Progenitor cell of endocrine pancreas (in vitro differentiated cells): ENCODE results near the gene CAPG. TPM values are rescaled to one million over a fixed set of nuclear protein-coding genes. Genes with fewer than 3 reads are reported as not detected.
A peak's percentile ranks its signal among the peaks of the same experiment; 100 is the strongest.

Experiments used
- DNase-seq: peaks from one replicate; pipeline ENCODE4 v3.0.0; 2021; ENCODE audit warnings: low spot score; ENCODE audit not compliant: unreplicated experiment
- H3K27ac Mint-ChIP-seq: 2 replicates; pipeline ENCODE4 v1.8.0; 2021; ENCODE audit warnings: mild to moderate bottlenecking, moderate library complexity, mixed read lengths
- H3K27me3 Mint-ChIP-seq: 2 replicates; pipeline ENCODE4 v1.8.0; 2021; ENCODE audit warnings: mixed read lengths
- H3K36me3 Mint-ChIP-seq: 2 replicates; pipeline ENCODE4 v1.8.0; 2022; ENCODE audit warnings: mixed read lengths; ENCODE audit not compliant: insufficient read depth
- H3K4me1 Mint-ChIP-seq: 2 replicates; pipeline ENCODE4 v1.8.0; 2021; ENCODE audit warnings: low read depth, mixed read lengths
- H3K4me3 Mint-ChIP-seq: 2 replicates; pipeline ENCODE4 v1.8.0; 2021; ENCODE audit warnings: low read depth, mild to moderate bottlenecking, moderate library complexity, mixed read lengths
- H3K9me3 Mint-ChIP-seq: 2 replicates; pipeline ENCODE4 v1.8.0; 2021; ENCODE audit warnings: low read depth, mixed read lengths
- total RNA-seq: library from RNA; stranded (reverse); gene quantifications from 2 replicates; pipeline ENCODE4 v1.2.1, GENCODE V29; 2021
- TF ChIP-seq, protein P1 (sequence below): fragments of 200-600 bp; sonication (generic); IDR thresholded peaks from one replicate; pipeline ENCODE4 v1.5.0; 2021; ENCODE audit warnings: antibody characterized with exemption, mild to moderate bottlenecking; ENCODE audit not compliant: unreplicated experiment

Gene CAPG
- total RNA-seq, 1 donor from 2014 or later = 56.1 TPM

DNA sequence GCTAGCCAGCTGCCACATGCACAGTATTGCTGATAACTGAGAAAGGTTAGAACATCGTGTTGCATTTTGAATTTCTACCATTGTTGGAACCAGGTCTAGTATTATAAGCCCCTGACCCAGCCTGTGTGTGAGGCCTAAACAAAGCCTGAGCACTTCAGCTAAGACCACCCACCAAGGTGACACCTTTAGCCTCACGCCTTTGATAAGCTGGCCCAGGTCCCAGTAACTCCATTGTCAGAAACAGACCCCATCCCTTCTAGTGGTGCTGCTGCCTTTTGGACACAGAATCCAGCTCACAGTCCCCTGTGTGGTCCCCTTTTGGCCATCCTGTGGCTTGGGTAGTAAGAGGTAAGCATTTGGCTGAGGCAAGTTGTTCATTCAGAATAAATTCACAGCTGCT lies 54.0 kb downstream of the CAPG start:
- H3K27ac Mint-ChIP-seq = no peak overlapping the region
- no peak overlapping the region for H3K4me3 Mint-ChIP-seq
- H3K9me3 Mint-ChIP-seq = no peaks in the 10 kb centered on the region
- TF ChIP-seq, protein P1, sequence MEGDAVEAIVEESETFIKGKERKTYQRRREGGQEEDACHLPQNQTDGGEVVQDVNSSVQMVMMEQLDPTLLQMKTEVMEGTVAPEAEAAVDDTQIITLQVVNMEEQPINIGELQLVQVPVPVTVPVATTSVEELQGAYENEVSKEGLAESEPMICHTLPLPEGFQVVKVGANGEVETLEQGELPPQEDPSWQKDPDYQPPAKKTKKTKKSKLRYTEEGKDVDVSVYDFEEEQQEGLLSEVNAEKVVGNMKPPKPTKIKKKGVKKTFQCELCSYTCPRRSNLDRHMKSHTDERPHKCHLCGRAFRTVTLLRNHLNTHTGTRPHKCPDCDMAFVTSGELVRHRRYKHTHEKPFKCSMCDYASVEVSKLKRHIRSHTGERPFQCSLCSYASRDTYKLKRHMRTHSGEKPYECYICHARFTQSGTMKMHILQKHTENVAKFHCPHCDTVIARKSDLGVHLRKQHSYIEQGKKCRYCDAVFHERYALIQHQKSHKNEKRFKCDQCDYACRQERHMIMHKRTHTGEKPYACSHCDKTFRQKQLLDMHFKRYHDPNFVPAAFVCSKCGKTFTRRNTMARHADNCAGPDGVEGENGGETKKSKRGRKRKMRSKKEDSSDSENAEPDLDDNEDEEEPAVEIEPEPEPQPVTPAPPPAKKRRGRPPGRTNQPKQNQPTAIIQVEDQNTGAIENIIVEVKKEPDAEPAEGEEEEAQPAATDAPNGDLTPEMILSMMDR = no peak
- peaks cover 7% of the 10 kb centered on the region for H3K36me3 Mint-ChIP-seq
- peaks cover 15% of the 10 kb centered on the region for H3K4me1 Mint-ChIP-seq
- no peaks in the 10 kb centered on the region for H3K27me3 Mint-ChIP-seq
- DNase-seq = no peak

DNA sequence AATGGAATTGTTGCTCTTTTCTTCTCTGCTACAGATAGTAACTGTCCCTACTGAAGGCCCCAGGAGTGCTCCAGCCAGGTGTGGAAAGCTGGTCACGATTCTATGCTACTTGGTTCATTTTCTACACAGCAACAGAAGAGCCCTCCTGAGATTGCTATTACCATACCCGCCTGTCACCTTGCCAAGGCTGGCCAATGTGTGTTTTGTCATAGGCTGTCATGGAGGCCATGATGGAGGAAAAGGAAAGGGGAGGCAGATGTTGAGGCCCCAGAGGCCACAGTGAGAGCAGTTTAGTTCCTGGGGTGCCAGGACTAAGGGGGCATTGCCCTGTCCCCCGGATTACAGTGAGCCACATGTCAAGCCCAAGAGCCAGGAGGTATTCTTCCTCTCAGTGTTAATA lies 54.6 kb downstream of the CAPG start:
- TF ChIP-seq, protein P1 = no peak
- Mint-ChIP-seq H3K4me1 (peaks cover 15% of the 10 kb centered on the region), H3K36me3 (peaks cover 10% of the 10 kb centered on the region), H3K27ac (peak overlapping the region; percentile 79), H3K9me3 (no peaks in the 10 kb centered on the region), H3K27me3 (no peaks in the 10 kb centered on the region), H3K4me3 (peak overlapping the region; percentile 100)
- DNase-seq = no peak

DNA sequence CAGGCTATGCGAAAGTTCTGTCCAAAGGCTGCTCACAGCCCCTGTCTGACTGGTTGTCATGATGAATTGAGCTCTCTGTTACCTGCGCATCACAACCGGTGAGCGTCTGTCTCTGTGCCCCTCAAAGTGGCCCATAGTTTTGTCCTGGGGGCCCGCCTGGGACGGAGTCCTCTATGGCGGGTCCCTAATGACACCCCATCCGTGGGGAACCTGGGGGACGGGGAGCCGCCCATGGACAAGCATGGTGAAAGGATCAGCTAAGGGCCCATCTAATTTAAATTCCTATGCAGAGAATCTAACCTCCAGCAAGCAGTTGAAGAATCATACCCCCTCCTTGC lies 55.1 kb downstream of the CAPG start:
- Mint-ChIP-seq H3K4me1 (peaks cover 15% of the 10 kb centered on the region), H3K27me3 (no peaks in the 10 kb centered on the region), H3K9me3 (no peaks in the 10 kb centered on the region), H3K4me3 (peak overlapping the region; percentile 100), H3K27ac (peak overlapping the region; percentile 98), H3K36me3 (peaks cover 13% of the 10 kb centered on the region)
- TF ChIP-seq, protein P1 = no peak
- DNase-seq = no peak

DNA sequence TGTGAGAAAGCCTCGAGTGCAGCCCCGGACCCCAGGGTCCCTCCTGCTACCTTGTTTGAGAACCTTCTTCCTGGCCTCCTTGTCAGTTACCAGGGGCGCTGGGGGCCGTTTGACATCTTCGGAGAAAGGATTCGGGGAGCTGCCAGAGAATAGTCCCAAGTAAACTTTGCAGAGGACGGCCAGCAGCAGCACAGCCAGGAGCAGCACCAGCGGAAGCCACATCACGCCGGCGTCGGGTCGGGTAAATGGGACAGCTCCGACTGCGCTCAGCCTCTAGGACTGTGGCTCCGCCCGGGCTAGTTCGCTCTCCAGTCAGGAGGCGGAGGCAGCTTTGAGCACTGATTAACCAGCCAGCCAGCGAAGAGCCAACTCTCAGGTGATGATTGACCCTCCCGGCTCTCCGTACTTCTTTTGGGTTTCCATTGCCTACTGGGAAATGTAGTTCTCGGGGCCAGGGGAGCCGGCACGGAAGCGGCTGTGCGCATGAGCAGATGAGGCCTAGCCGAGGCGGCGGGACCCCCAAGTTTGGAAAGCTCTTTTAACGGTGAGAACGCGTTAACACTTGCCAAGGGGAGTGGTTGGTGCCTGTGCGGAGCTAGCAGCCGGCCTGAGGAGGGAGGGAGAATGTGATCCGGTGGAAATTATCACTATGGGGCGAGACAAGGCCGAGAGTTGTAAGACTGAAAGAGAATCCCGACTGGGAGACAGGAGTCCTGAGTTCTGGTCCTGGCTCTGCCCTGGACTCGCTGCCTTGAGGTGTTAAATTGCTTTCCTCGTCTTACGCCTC lies 55.7 kb downstream of the CAPG start, which contains the start of the genes ELMOD3 and RETSAT:
TSS of gene ELMOD3 (plus strand) at position 484 of the 787 bp plus-strand sequence. CDS start 2,430 bp downstream, outside the sequence.
TSS of gene RETSAT (minus strand) at position 243 of the 787 bp plus-strand sequence. CDS start at position 222, 21 bp downstream.
- Mint-ChIP-seq H3K27ac (peak within 1 kb of the TSS; percentile 98), H3K4me1 (peaks cover 15% of the 10 kb centered on the region), H3K27me3 (no peaks in the 10 kb centered on the region), H3K36me3 (peaks cover 14% of the 10 kb centered on the region), H3K4me3 (peak within 1 kb of the TSS; percentile 100), H3K9me3 (no peaks in the 10 kb centered on the region)
- peak; percentile 96 for DNase-seq
- TF ChIP-seq, protein P1 = no peak

DNA sequence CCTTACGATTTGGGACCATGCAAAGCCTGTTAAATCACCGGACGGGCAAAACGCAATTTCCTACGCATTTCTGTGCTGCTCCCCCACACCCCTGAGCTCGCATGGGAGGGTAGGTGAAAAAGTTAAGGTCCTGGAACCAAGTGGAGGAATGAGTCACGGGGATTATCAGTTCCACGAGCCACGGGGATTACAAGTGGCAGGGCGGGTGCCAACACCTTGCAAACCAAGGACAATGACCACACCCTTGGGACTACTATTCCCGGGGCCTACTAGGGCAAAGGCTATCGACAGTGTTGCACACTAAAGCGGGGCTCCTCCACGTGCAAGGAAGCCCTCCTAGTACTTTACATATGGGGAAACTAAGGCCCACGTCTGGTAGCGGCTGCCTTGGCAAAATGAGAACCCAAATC lies 56.3 kb downstream of the CAPG start:
- TF ChIP-seq, protein P1 = no peak
- Mint-ChIP-seq H3K4me3 (peak overlapping the region; percentile 100), H3K27me3 (no peaks in the 10 kb centered on the region), H3K4me1 (peaks cover 15% of the 10 kb centered on the region), H3K36me3 (peaks cover 14% of the 10 kb centered on the region), H3K27ac (peak overlapping the region; percentile 98), H3K9me3 (no peaks in the 10 kb centered on the region)
- DNase-seq = no peak
